A673 (cell line): Measurements from ENCODE around the gene ANKRD23.

Experiments
- CTCF ChIP-seq: fragments of 300-800, 200-600 bp; sonication (generic); conservative IDR thresholded peaks from 2 replicates; pipeline ENCODE4 v1.5.1; 2017; ENCODE audit warnings: low read depth, mild to moderate bottlenecking, antibody characterized with exemption, low read length, moderate library complexity, mixed read lengths
- EZH2 ChIP-seq: fragments of 200-600 bp; sonication (generic); IDR thresholded peaks from 2 replicates; pipeline ENCODE4 v1.6.1; 2017; ENCODE audit warnings: borderline replicate concordance, low read depth, mild to moderate bottlenecking, mixed read lengths, antibody characterized with exemption, low read length; ENCODE audit not compliant: poor library complexity, severe bottlenecking

- TF ChIP-seq CTCF (no peak), EZH2 (no peak)
Observed at GRCh38 chr2:96869822-96870625, 26.2 kb upstream of the ANKRD23 start, which contains the start of gene SEMA4C.
